Prostate gland (tissue), 2 donors: ENCODE results near the gene PCP4.

Experiments used
- CTCF ChIP-seq, 4 experiments: fragments of 200-600 bp in 2 of 4; fragments of 450-650 bp in 2 of 4; sonication (generic) in 2 of 4; IDR thresholded peaks; 1 replicate in 3 of 4; 2 replicates in 1 of 4; pipeline ENCODE4 v1.5.1; 2016 to 2019; ENCODE audit warnings: antibody characterized with exemption in 4 of 4, mild to moderate bottlenecking in 2 of 4, moderate library complexity in 2 of 4
- POLR2A ChIP-seq: fragments of 450-650 bp; IDR thresholded peaks from one replicate; pipeline ENCODE4 v1.6.1; 2016; ENCODE audit warnings: antibody characterized with exemption, mild to moderate bottlenecking

DNA sequence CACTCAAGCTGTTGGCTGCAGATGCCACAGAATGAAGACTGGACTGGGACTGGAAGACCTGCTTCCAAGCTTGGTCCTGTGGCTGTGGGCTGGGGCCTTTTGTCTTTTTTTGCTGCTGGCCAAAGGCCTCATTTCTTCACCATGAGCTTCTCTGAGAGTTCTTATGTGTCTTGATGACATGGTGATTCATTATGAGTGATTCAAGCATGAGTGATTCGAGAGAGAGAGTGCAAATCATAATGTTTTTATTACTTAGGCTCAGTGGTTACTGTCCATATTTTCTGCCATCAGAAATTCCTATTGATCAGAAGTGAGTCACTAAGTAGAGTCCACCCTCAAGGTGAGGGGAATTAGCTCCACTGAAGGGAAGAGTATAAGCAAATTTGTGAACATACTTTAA lies 94.0 kb downstream of the PCP4 start:
- TF ChIP-seq CTCF (IDR thresholded peaks at IDR 0.05) (no peak), POLR2A (no peak)
